ENCODE measurements around the gene KCNAB2.
"Not testable (repeated sequence)": the region's sequence is repeated elsewhere in the genome, so short reads cannot be mapped to it uniquely, and the experiment has no call there.

The KCNAB2 gene

DNA sequence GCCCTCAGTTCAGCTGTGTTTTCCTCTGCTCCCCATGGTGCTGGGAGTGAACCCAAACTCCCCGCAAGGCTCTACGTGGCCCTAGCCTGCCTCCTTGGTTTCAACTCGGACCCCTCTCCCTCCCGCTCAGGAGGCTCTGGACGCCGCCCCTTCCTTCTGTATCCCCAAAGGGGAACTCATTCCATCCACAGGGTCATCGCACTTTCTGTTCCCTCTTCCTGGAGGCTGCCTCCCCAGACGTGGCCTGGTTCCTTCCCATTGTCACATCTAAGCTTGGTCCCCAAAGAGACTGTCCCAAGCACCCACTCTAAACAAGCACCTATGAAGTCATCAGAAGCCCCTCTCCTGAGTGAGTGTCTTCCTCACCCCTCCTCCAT is 10.9 kb downstream of the KCNAB2 start:
- DNase-seq (ENCODE audit: low spot score), result no peak

DNA sequence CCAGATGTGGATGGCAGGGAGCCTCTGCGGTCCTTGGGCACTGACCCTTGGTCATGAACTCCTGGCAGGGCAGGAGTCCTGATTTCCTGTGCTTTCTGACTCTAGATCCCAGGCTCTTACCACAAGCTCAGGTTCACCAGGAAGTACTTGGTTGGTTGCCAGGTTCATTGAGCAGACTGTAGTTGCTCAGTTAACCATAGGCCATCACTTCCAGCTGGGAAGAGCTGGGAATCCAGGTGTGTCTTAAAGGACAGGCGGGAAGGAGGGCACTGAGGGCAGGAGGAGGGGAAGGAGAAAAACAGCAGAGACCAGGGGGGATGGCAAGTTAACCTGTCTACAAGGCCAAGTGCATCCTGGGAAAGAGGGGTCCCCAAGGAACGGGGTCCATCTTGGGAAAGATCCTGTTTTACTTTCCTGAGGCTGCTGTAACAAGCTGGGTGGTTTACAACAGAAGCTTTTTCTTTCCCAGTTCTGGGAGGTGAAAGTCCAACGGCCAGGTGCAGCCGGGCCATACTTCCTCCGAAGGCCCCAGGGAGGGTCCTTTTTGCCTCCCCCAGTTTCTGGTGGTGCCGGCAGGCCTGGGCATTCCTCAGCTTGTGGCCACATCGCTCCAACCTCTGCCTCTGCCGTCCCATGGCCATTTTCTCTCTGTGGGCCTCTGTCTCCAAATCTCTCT is 11.6 kb downstream of the KCNAB2 start:
- no peak for DNase-seq (ENCODE audit: low spot score)

DNA sequence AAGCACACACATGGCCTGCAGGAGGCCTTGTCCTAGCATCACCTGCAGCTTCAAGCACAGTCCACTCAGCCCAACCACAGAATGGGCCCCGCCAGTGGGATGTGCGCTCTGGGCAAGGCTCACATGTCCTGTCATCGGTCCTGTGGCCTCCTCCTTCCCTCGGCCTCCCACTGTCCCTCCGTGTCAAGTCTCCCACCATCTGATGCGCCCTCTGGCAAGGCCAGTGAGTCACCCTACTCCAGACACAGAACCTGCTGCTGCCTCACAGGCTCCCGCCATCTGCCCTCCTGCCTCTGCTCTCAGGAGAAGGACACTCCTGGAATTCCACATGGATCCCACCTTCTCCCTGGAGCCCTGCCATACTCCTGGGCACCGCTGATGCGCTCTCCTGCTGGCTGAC is 14.2 kb downstream of the KCNAB2 start:
- DNase-seq (ENCODE audit: low spot score), result no peak

DNA sequence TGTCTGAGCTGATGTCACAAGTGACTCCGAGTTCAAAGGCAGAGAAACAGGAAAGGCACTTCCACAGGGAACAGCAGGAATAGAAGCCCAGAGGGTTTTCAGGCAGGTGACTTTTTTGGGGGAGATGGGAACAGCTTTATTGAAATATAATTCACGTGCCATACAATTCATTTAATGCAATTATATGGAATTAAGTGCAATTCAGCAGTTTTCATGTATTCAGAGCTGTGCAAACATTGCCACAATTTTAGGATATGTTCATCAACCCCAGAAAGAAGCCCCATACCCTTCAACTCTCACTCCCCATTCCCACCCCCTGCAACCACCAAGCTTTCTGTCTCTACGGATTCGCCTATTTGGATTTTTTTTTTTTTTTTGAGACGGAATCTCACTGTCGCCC is 17.0 kb downstream of the KCNAB2 start:
- DNase-seq (ENCODE audit: low spot score), result no peak

DNA sequence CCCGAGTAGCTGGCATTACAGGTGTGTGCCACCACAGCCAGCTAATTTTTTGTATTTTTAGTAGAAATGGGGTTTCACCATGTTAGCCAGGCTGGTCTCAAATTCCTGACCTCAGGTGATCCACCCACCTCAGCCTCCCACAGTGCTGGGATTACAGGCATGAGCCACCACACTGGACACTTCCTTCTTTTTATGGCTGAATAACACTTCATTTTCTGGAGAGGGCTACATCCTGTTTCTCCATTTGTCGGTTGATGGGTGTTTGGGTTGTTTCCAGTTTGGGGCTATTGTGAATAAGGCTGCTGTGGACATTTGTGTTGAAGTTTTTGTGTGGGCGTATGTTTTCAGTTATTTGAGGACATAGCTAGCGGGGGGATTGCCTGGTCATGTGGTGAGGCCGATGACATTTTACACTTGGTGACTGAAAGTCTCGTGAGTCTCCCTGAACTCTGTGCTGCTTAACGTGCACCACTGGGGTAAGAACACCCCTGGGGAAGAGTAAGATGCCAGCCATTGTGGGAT is 17.9 kb downstream of the KCNAB2 start:
- not testable (repeated sequence) for DNase-seq (ENCODE audit: low spot score)

DNA sequence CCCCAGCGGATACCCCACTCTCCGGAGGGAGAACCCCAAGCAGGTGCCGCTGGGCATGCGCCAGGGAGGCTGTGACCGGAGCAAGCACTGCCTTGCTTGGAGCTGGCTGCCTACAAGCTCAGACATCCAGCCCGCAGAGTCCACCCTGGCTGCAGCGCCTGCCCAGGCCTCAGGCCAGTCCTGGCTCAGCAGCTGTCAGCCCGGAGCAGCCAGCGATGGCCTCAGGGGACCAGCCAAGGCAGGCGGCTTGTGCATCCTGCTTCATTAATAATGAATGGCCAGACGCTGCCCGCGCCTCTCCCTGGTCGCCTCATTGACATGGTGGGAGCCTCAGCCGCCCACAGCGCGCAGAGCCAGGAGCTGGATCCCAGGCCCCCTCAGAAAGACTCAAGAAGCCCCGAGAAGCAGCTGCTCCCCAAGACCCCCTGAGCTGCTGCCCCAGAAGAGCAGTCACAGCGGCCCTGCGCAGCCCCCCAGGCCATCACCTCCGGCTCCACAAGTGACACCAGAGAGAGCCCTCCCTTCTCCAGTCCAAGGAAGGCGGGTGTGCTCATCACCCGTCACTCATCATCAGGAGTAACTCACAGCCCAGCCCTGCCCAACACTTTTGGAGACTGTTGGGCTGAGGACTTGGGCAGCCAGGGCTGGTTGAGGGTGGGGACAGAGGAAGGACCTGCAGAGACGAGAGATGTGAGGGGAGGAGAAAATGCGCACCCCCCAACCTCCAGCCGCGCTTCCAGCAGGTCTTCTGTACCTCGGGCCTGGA is 19.6 kb downstream of the KCNAB2 start:
- DNase-seq (ENCODE audit: low spot score), result no peak

DNA sequence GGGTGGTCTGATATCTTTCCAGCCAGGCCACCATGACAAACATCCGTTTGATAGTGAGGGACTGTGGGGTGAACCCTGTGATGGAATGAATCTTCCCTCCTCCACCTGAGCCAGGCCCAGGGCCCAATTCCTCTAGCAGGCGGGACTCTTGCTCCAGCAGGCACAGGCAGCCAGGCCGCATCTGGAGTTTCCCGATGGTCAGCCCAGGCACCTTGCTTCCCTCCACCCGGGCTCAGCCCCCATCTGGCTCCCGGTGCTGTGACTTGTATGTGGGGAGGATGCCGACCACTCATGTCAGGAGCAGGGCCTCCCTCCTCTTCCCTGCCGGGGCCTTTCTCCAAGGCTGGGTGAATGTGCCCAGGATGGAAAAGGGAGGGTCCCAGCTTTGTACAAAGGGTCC is 21.0 kb downstream of the KCNAB2 start:
- no peak for DNase-seq (ENCODE audit: low spot score)

DNA sequence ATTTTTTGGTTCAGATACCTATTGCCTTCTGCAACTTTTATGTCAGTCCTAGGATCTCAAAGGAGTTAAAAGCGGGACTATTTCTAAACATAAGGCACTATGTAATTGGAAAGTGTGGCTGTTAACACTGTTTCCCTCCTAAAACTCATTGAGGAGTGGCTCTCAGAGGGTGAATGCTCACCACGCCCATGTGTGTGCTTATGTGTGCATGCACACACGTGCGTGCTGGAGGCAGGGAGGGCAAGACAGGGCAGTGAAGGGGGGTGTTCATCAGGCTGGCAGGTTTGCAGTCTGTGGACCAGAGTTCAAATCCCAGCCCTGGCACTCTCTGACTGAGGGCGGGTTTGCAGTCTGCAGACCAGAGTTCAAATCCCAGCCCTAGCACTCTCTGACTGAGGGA is 22.4 kb downstream of the KCNAB2 start:
- DNase-seq (ENCODE audit: low spot score), result no peak

DNA sequence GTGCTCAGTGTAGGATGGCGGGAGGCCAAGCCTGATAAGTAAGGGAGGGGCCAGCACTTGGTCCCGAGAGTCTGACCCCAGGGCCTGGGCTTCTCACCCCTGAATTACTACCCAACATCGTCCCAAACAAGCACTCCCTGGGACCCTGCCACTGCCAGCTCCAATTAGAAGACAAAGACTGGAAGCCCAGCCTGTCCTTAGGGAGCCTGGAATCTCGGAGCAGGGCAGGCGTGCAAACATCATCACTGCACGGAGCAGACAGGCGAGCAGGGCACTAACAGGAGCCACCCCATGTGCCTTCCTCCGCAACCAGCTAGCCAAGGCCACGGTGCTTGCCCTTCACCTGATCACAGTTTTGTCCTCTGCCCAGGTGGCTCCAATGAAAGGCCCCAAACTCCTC is 23.2 kb downstream of the KCNAB2 start:
- DNase-seq (ENCODE audit: low spot score), result no peak

DNA sequence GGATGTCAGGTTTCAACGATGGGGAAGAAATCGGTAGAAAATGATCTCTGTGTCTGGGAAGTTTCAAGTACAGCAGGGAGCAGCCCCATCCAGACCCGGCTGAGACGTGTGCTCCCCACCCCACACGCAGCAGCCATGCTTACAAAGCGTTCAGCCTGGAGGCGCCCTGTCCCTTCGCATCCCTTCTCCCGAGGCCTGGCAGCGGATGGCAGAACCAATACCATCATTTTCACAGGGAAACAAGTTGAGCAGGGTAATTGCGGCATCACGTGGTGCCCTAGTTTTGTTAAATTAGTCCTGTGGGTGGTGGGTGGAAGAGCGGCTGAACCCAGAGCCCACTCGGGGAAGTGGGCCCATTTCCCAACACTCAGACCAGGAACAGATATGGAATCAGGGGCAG is 23.9 kb downstream of the KCNAB2 start:
- no peak for DNase-seq (ENCODE audit: low spot score)

DNA sequence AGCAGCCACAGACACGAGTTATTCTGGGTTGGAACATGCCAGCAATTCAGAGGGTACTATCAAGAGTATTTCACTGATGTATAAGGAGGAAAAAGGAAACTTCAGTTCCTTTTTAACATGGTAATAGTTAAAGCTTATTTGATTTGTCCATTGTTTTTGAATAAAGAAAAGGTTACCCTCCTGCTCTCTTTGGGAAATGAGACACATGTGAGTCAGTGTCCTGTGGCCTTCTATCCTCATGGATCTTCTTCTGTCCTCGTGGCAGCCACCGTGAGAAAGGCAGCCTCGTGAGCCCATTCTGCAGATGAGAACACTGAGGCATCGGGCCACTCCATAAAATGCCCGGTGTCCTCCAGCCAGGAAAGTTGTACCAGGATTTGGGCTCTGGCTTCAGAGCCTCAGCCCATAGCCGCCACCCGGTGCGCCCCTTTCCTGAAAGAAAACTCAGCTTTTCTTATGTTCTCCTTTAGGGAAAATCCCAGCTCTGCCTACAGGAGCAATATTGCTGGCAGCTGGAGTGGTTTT is 24.8 kb downstream of the KCNAB2 start:
- no peak for DNase-seq (ENCODE audit: low spot score)

DNA sequence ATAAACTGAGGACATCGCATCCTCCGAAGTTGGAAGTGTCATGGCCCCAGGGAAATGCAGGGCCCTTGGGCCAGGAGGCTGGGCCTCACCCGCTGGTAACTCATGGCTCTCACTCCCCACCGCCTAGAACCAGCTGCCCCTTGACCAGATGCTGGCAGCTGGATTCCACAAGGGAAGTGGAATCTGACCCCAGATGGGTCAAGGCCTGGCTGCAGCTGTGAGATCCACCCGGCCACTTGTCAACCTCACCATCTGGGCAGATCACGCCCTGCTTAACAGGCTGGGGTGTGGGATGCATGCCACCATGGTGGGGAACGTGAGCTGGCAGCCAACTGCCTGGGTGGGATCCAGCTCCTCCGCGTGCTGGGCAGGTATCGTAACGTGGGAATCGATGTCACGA is 25.5 kb downstream of the KCNAB2 start:
- no peak for DNase-seq (ENCODE audit: low spot score)

DNA sequence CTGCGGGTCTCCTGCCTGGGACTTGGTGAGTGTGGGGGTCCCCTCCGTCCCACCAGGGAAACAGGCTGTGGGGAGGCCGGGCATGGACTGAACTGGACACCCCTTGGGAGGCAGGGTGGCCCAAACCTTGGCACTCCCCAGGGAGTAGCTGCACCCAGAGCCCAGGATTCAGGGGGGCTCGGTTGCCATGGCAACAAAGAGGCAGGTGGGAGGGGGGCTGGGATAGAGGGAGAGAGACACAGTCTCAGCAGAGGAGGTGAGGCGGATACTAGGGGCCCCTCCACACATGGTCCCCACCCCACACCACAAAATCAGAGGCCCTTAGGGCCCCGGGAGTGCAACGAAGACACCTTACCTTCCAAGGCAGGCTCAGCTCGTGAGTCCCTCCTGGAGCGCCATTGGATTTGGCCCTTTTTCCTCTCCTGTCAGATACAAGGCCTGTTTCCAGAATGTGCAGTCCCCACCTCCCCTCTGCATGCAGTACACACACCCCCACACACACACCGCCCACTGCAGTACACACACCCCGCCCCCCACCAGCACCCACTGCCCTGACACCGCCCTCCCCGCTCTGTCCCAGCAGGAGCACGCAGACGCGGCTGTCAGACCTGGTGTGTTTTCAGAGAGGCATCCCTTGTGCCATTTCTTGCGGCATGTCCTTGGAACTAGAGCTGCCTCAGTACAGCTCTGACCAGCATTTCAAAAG is 27.2 kb downstream of the KCNAB2 start:
- DNase-seq (ENCODE audit: low spot score), result no peak

DNA sequence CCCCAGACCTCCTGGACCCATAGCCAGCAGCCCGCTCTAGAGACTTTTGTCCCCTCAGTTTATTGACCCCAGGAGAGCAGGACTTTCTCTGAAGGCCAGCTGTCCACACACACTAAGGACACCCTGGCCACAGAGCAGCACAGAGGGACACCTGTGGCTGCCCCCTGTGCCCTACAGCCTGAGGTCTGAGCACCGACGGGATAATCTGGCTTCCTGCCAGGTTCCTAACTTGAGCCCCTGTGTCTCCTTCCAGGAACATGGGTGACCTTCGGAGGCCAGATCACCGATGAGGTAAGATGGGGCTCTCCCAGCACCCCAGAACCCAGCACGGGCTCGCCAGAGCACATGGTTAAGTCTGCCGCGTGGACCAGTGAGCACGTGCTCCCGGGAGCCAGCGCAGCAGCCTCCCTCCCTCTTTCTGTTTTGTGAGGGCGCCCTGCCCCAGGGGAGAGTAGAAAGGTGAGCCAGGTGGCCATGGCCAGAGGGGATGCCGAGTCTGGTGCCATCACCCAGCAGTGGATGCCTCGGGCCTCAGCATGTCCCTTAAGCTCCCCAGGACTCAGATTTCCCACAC is 27.9 kb downstream of the KCNAB2 start:
- no peak for DNase-seq (ENCODE audit: low spot score)

DNA sequence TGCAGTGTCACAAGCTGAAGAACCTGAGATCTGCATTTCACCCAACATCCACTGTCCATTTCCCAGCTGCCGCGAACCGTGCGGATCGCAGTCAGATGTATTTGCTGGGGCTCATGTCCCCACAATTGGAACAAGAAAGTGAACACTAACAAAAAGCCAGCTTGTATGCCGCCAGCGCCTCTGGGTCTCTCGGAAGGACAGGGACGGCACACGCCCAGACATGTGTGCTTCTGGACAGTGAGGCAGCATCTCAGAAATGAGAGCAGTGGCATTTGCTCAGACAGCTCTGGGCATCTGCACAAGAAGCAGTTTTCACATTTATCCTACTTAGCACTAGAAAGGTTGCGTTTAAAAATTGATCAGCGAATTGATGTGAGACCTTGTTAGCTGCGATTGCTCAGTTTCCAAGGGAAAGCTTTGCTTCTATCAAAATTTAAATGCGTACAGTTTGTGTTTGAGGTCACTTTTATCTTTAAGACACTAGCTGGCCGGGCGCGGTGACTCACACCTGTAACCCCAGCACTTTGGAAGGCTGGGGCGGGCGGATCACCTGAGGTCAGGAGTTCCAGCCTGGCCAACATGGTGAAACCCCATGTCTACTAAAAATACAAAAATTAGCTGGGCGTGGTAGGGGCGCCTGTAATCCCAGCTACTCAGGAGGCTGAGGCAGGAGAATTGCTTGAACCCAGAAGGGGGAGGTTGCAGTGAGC is 28.7 kb downstream of the KCNAB2 start:
- no peak for DNase-seq (ENCODE audit: low spot score)

DNA sequence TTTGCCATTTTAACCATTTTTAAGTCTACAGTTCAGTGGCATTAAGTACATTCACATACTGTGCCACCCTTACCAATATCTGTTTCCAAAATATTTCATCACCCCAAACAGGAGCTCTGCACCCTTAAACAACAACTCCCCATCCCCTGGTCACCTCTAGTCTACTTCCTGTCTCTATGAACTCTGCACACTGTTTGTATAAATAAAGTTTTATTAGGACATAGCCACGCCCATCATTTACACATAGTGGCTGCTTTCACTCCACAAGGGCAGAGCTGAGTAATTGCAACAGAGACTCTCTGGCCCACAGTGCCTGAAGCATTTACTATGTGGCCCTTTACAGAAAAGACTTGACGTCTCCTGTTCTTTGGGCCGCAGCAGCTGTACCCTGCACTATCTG is 30.1 kb downstream of the KCNAB2 start:
- DNase-seq (ENCODE audit: low spot score), result peak; percentile 39

DNA sequence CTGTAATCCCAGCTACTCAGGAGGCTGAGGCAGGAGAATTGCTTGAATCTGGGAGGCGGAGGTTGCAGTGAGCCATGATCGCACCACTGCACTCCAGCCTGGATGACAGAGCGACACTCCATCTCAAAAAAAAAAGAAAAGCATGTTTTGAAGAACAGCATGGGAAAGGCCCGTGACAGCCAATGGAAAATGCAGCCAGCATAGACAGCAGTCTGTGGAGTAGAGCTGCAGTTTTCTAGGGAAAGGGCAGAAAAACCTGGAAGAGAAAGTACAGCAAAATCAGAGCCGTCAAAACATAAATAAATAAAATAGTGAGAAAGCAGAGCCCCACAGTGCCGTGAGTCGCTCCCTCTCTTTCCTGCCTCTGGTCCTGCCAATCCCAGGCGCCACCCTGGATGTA is 31.4 kb downstream of the KCNAB2 start:
- DNase-seq (ENCODE audit: low spot score), result not testable (repeated sequence)

DNA sequence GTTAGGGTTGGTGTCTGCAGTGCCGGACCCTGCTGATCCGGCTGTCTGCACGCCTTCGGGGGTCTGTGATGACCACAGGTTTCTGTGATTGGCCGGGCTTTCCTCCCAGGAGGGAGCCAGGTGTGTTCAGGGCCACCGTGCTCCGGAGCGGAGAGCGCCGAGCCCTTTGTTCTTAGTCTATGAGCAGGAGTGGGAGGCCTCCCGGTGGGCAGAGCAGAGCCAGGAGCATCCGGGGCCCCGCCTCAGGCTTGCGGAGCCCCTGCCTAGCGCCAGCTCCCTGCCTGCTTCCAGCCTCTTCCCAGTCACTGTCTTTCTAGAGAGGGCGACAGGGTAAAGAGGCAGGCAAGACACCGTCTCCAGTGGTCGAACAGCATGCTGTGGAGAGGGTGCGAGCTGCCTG is 31.8 kb downstream of the KCNAB2 start:
- no peak for DNase-seq (ENCODE audit: low spot score)

DNA sequence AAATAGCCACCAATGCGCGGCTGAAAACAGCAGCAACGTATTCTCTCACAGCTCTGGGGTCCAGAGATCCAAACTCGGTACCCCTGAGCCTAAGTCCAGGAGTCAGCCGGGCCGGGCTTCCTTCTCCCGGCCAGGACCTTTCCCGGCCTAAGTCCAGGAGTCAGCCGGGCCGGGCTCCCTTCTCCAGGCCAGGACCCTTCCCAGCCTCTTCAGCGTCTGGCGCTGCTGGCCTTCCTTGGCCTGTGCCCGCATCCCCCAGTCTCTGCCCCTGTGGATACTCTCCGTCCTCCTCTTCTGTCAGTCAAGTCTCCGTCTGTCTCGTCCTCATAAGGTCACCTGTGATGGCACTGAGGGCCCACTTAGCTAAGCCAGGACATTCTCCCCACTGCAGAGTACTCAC is 32.2 kb downstream of the KCNAB2 start:
- DNase-seq (ENCODE audit: low spot score), result no peak

DNA sequence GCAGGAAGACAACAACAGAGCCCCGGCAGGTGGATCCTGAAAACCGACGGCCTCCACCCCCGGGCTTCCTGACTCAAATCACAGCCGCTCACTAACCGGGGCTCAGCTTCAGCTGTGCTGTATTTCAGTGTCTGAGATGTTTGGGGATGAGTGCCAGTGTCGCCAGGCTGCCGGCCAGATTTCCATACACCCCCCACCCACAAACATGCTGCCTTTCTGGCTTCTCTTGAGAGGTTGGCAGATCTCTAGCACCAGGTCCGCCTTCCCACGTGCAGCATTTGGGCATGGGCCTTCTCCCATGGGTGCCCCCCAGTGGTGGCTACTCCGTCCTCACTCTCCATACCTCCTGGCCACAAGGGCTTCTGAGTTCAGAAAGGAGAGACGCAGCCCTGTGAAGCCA is 34.8 kb downstream of the KCNAB2 start:
- no peak for DNase-seq (ENCODE audit: low spot score)

DNA sequence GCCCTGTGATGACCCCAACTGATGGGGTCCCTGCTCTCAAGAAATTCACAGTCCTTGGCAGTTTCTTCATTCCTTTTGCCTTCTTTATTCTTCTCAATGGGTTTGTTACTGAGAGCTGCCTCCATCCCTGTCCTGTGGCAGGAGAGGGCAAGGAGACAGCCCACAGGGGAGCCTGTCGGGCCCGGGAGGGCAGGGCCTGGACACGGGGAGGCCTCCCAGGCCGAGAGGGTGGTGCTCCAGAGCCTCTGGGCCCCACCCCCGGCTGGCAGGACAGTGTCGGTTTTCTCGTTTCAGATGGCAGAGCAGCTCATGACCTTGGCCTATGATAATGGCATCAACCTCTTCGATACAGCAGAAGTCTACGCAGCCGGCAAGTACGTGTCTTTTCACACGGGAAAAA is 36.2 kb downstream of the KCNAB2 start:
- no peak for DNase-seq (ENCODE audit: low spot score)

DNA sequence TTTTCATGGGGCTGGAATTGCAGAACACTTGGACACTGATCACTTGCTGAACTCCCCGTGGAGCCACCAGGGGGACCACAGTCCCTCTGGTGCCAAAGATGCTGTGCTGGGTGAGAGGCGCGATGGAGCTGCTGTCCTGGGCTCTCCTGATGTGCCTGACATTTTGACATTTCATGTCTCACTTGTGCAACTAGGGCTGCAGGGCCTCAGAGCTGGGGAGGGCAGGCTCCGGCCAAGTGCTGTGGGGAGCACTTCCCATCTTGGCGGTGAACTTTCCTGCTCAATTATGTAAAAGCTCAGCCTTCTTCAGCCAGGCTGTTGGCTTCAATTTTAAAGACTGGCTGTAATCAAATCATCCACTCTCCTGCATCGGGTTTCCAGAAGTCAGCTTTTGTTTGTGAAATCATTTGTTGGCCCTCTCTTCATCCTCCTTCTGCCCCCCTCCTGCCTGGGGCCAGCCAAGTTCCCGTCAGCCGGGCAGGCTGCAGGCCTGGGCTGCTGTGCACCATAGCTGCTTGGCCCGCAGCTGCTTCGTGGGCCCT is 36.8 kb downstream of the KCNAB2 start:
- peak; percentile 73 for DNase-seq (ENCODE audit: low spot score)
